Ovary (tissue), 3 donors: ENCODE measurements around the gene ITGB1BP2.

Experiments used
- EP300 ChIP-seq: sonication (generic); formaldehyde crosslinking; IDR thresholded peaks from one replicate; pipeline ENCODE4 v1.6.1; 2017; ENCODE audit warnings: antibody characterized with exemption
- TF ChIP-seq, protein P1 (sequence below), 3 donors: fragments of 450-650 bp in 2 of 3; fragments of 200-600 bp in 1 of 3; IDR thresholded peaks; one replicate each; pipeline versions ENCODE4 v1.5.1 to v1.8.0; 2016 to 2022; ENCODE audit warnings: antibody characterized with exemption in 3 of 3, mild to moderate bottlenecking in 1 of 3
- donor health status: DM: no; HTN: no; CAD: no.

DNA sequence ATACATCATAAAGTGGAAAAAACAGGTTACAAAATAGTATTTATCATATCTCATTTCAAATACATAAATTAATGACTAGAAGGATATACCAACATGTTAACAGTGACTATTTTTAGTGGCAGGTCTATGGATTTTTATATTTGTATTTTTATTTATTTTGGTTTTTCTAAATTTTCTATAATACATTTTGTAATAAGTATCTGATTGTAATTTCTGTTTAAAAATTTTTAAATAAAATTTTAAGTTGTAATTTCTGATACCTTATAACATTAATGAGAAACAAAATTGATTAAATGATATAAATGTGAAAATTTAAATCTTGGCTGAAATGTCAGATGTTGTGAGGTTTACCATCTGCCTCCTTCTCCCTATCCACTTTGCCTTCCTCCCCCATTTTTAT lies 15.6 kb upstream of the ITGB1BP2 start:
- TF ChIP-seq, protein P1, sequence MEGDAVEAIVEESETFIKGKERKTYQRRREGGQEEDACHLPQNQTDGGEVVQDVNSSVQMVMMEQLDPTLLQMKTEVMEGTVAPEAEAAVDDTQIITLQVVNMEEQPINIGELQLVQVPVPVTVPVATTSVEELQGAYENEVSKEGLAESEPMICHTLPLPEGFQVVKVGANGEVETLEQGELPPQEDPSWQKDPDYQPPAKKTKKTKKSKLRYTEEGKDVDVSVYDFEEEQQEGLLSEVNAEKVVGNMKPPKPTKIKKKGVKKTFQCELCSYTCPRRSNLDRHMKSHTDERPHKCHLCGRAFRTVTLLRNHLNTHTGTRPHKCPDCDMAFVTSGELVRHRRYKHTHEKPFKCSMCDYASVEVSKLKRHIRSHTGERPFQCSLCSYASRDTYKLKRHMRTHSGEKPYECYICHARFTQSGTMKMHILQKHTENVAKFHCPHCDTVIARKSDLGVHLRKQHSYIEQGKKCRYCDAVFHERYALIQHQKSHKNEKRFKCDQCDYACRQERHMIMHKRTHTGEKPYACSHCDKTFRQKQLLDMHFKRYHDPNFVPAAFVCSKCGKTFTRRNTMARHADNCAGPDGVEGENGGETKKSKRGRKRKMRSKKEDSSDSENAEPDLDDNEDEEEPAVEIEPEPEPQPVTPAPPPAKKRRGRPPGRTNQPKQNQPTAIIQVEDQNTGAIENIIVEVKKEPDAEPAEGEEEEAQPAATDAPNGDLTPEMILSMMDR (IDR thresholded peaks at IDR 0.05): no peak
- no peak for TF ChIP-seq EP300
